CD4-positive, alpha-beta T cell treated with Interleukin-17A for 1 hour (primary cell): ENCODE data around the gene C2orf49.

Experiments
- DNase-seq: peaks from one replicate; pipeline ENCODE4 v3.0.0-alpha.2; 2020

Gene C2orf49

DNA sequence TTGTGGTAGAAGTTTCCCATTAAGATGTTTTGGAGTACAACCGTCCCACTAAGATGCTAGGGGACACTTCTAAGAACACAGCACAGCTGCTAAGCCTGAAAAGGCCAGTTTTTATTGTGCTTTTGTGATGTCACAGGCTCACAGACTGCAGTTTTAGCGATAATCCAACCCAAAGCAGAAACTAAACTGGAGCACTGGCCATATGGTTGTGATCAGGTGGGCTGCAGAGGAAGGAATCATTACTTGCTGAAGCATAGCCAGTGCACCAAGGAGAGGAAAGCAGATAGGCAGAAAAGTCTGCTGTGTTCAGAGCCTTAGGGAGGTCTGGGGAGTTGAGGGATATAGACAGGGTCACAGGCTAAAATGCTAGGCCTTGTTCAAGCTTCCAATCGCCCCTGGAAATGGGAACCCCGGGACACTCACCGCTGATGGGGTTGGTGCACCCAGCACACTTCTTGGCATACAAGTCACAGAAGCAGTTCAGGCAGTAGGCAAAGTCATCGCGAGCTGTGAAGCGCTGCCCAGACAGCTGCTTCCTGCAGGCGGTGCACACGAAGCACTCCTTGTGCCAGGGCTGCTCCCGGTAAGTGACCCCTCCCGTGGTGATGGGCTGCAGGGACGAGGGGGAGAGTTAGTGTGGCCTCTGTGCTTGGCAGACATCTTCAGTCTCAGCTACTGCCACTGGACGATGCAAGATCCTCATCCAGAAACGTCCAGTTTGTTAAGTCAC, 25.7 kb downstream of the C2orf49 start:
- DNase-seq, result no peak

DNA sequence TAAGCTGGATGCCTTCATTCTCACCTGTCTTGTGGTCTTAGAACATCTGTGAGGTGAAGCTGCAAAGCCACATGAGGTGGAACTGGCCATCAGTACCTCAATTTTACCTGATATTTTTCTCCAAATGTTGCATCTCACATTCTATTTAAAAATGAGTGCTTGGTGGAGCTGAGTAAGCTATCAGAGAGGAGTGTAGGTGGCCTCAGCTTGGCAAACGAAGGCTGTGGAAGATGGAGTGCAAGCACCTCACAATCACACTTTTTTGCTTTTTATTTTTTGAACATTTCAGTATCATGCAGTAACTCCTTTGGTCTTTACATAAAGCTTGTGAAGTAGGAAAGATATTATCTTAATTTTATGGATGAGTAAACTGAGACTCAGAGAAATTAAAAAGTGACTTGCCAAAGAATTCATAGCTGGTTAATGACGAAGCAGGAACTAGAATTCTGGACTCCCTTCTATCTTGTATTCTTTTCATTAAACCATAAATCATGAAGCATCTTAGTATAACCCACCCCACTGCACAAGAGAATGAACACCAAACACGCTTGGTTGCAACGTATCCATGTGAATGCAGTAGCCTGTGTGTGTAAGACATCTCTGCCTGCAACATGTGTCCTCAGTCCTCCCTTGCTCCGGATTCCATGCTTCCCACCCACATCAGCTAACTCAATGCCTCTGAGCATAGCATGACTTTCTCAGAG, 27.2 kb downstream of the C2orf49 start:
- no peak for DNase-seq

DNA sequence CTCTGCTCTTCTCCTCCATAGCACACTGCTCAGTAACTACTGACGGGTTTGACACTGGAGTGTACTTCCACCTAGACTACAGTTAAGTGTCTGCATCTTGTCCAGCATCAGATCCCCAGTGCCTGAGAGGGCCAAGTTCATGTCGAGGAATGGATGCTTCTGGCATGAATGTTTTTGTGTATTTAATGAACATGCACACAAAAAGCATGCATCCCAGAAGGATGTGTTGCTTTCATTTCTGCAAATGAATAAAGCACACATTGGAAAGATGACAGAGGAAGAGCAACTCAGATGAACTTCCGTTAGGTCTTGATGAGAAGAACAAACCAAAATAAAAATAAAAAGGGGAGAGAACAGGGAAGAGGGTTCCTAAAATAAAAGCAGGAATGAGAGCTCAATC, 27.9 kb downstream of the C2orf49 start:
- no peak for DNase-seq

DNA sequence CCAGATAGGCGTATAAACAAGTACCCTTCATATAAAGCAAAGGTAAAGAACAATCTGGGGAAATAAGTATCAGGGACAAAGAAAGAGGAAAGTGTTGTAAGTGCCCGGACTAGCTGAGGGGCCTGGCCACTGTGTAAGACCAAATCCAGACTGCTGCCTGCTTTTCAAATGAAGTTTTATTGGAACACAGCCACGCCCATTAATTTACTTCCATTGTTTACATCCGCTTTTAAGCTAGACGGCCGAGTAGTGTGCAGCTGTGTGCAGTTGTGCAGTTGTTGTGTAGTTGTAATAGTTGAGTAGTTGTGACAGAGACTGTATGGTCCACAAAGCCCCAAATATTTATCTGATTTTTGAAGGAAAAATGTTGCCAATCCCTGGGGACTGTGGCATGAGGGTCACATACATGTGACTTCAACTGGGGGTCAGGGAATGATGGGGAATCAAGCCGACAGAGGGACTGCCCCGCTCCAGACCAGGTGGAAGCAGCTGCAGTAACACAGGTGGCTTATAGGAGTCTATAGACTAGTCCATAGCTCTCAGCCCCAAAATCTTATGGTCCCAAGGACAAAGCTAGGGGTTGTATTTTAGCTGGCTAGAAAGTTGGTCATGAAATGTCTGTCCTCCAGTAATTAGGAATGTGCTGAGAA, 31.5 kb downstream of the C2orf49 start:
- DNase-seq, result no peak

DNA sequence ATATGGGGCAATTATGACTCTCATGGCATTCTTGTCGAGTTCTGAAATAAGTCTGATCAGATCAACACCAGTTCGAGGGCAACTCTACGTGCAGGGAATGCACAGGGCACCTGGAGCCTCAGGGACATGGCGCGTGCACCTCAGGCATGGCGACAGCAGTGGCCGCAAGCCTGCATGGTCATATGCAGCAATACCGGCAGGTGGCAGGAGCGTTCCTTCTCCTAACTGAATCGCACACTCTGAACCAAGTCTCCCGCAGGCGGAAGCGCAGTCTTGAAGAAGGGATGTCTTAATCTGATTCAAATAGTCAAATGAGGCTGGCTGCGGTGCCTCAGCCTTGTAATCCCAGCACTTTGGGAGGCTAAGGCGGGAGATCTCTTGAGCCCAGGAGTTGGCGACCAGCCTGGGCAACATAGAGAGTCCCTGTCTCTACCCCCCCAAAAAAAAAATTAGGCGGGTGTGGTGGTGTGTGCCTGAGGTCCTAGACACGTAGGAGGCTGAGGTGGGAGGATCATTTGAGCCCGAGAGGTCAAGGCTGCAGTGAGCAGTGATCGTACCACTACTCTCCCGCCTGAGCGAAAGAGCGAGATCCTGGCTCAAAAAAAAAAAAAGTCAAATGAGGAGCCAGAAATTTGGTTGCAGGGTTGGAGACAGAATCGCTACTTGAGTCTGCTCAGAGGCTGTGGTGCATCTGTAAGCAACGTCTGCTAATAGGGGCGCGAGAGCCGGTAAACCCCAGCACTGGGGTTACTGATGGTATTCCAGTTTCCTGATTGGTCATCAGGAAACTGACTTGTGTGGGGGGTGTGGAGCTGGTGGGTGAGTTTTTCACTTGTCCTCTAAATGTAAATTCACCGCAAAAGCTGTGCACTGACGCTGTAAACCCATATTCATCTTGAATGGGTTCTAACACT, 32.7 kb downstream of the C2orf49 start:
- DNase-seq, result peak; percentile 86

DNA sequence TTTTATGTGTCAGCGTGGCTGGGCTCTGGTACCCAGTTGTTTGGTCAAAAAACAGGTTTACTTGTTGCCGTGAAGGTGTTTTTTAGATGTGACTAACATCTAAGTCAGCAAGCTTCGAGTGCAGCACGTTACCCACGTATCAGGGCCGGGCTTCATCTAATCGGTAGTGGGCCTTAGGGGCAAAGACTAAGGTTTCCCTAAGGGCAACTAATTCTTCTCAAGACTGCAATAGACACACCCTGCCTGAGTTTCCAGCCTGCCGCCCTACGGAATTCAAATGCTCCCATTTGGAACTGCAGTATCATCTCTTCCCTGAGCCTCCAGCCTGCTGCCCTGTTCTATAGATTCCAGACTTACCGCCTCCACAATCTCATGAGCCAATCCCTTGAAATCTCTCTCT, 33.8 kb downstream of the C2orf49 start:
- no peak for DNase-seq

DNA sequence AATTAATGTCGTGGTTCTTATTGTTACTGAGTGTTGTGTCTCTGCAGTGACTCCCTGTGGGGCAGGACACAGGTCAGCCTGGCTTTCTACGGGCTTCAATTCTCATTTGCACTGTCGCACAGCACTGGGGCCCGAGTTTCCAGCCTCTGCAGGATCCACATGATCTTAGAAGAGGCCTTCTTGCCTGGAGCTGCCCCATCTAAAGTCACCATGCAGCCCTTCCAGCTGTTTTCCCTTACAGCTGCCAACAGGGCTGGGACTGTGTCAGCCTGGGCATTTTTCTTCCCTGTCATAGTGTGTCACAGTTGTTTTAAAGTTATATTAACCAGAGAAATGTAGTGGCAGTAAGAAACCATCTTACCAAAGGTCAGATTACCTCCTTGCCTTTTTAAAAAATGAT, 34.5 kb downstream of the C2orf49 start:
- no peak for DNase-seq

DNA sequence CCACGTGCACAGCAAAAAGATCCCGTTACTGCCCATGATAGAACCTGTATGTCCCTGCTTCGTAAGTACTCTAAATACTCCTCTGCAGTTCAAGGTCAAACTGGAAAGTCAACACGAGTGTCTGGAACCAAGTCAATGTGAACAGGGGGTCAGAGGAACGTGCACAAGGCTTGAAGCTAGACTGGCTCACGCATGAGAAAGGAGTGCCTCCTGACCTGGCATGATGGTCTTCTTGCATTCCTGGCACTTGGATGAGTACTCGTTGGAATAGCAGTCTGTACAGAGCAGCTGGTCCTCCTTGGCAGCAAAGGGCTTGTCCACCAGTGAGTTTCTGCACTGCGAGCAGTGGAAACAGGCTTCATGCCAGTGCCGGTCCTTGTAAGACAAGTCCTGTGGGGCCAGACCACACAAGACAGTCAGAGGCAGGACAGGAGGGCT, 36.0 kb downstream of the C2orf49 start:
- no peak for DNase-seq

DNA sequence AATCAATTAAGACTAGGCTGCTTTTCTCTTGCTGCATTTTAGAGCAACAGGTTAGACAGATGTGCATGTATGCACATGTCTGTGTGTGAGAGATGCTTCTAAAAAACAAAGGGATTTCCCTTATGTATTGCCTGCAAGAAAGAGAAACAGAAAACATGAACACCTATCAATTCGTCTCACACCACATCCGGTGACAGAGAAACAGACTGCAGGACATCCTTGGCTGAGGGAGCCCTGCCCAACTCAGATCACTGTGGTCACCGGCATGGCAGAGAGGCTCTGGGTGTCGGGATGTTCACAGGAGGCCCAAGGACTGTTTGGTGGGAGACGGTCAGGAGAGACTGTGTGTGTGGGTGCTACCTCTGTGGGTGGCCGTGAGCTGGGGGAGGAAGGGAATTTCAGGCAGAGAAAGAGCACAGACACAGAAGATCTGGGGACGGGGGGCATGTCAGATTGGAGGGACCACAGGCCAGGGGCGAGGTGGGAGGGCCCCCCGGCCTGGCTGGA, 36.6 kb downstream of the C2orf49 start:
- peak; percentile 60 for DNase-seq

DNA sequence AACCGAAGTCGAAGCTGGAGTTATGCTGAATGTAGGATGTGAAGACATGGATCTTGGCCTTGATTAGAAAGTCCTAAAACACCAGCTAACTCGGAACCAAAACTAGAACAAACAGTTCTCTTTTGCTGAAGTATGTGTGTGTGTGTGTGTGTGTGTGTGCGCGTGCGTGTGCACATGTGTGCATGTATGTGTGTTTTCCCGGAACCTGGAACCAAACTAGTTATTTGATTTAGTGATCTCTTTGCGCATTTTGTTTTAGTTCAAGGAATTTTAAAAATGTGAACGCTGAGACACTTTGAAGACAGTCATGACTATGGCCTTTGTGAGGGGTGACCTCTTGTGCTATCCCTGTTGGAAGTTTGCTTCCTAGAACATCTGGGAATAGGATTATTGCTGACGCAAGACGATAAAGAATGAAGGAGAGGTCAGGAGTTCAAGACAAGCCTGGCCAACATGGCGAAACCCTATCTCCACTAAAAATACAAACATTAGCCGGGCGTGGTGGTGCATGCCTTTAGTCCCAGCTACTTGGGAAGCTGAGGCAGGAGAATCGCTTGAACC, 37.7 kb downstream of the C2orf49 start:
- no peak for DNase-seq

DNA sequence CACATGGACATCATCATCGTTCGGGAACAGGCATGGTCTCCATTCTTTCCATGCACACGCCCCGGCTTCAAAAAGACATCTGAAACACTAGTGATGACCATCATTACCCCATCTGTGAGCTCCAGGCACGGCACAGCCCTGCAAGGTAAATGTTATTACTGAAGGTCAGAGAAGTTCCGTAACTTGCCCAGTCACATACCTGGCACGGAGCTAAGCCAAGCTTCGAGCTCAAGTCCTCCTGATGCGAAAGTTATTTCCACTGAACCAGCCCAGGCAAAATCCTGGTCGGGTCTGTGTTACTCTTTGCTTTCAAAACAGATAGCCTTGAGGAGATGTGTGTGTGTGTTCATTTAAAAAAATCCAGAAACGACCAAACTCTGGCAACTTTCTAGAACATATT, 38.7 kb downstream of the C2orf49 start:
- no peak for DNase-seq

DNA sequence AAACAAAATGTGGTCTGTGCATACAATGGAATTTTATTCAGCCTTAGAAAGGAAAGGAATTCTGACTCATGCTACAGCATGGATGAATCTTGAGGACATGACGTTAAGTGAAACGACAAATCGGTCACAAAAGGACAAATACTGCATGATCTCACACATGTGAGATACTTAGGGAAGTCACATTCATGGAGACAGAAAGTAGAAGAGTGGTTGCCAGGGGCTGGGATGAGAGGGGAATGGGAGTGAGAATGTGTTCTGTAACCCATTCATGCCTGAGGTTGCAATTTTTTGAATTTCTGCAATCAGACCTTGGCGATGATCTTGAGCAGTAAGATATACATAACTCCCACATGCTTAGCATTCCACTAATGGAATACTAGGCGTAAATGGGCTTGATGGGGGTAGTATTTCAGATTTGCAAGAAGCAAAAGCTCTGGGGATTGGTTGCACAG, 39.5 kb downstream of the C2orf49 start:
- no peak for DNase-seq

DNA sequence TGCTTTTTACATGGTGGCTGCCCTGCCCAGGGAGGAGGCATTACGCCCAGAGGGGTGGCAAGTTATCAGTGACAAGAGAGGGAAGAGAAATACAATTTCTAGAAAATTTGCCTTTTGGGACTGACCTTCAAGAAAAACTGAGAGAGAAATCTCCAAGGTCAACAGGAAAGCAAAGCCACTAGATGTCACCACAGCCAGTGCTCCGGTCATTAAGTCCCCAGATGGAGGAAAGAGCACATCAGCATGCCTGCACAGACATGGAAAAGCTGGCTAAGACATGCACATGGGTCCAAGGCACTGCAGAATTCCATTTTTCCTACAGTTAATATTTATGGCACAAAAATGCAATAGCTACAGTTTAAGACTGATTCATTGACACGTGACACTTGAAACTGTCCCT, 40.5 kb downstream of the C2orf49 start:
- no peak for DNase-seq

DNA sequence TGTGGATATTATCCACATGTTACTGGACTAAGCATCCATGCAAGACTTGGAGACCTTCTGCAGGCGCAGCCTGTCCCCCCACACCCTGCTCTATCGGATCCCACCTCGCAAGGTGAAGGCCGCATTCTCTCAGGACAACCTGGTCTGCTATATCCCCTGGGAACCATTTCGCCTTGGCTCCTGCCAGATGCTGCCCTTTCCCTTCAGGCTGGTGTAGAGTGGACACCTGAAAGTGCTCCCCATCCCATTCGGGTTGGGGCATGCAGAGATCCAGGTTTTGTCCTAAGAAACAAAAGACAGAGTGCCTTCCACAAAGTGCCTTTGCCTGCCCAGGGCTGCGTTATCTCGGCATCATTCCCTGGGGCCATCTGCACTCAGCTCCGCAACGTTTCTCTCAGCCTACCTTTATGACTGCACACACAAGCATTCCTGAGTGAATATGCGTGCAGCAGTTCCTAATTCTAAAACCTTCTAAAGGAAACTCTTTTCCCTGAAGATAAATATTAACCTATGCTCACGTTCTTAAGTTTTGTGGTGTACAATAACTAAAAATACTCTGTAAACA, 41.0 kb downstream of the C2orf49 start:
- no peak for DNase-seq

DNA sequence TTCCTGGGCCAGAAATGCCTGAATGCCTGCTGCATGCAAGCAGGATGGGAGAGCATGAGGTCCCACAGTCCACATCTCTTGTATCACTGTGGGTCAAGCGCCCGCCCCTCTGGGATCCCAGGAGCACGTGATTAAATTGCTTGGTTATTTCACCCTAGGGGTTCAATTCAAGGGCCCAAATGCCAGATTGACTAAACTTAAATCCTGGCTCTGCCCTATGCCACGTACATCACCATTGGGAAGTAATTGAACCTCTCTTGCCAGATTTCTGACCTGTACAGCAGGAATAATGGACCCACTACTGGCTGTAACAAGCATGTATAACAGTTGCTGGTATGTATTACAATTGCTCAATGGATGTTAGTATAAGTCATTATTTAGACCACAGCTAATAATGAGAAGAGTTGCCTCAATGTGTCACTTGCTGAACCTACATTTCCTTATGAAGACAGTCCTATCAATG, 41.6 kb downstream of the C2orf49 start:
- DNase-seq, result no peak

DNA sequence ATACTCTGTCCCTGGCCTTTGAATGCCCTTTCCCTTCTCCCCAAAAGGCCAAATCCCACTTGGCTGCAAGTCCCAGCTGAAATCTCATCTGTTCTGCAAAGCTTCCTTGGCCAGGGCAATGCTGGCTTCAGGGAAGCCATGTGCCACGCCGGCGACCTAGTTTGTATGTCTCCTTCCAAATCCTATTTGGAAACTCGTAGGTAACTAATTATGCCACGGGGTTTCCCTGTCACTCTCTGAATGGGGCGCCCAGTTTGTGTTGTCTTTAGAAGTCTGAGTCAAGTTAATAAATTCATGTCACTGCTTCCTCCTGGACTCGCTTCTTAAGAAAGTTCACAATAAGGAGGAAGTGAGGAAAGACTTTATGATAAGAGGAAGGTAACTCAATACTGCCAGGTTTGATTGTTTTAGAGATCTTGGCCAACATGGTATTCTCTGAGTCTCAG, 42.4 kb downstream of the C2orf49 start:
- DNase-seq, result no peak

DNA sequence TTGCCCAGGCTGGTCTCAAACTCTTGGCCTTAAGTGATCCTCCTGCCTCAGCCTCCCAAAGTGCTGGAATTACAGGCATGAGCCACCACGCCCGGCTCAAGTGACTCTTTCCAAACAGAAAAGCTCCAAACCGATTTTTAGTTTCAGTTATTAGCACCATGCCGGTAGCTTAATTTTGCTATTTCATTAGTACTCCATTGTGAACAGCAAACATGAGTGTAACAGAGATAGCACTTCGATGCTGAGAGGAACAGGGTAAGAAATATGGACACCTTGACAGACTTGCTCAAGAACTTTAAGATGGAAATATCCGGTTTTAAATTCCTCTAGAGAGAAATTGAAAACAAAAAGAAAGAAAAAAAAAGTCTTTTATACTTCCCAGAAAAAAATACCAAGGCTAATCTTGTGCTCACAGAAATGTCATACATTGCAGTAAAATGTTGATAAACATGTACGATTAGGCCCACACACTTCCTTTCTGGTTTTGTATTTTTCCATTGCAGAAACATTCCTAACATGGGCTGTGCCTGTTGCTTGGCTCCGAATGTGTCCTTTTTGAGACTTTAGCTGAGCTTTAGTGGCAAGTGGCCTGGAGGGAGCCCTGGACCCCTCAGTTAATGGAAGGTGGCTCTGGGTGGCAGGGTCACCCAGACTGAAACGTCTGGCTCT, 43.2 kb downstream of the C2orf49 start:
- DNase-seq, result no peak

DNA sequence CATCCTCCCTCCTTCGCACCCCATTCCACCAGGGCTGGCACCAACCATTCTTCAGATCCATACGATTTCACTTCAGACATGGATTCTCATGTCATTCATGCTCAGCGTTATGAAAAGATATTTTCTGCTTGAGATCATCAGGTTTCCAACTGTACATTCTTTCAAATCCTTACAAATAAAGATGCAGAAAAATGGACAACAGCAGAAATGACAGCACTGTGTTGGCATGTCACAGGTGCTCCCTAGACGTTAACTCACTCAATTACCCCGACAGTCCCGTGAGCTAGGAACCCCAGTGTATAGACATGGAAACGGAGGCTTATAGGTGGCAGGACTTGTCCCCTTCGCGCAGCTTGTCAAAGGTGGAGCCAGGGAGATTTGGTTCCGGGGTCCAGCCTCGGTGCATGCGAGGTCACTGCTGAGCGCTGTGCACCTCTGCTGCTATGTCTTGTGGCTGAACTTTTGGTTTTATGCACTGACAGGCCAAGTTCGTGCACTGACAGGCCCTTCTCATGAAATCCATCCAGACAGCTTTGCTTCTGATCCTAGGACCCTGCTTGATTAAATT, 43.8 kb downstream of the C2orf49 start:
- no peak for DNase-seq

DNA sequence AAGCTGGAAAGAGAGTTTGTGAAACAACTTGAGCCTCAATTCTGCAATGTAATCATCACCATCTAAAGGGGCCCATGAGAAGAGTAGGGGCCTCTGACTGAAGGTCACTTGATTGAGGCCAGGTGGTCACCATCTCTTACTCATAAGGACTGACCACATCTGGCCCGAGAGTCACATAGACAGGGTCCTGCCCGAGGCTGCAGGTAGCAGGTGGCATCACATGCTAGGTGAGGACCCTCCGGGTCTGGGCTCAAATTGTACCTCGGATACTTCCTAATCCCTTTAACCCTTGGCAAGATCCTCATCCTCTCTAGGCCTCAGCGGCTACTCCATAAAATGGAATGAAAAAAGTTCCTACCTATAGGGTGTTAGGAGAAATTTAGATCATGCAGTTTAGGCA, 44.8 kb downstream of the C2orf49 start:
- DNase-seq, result no peak

DNA sequence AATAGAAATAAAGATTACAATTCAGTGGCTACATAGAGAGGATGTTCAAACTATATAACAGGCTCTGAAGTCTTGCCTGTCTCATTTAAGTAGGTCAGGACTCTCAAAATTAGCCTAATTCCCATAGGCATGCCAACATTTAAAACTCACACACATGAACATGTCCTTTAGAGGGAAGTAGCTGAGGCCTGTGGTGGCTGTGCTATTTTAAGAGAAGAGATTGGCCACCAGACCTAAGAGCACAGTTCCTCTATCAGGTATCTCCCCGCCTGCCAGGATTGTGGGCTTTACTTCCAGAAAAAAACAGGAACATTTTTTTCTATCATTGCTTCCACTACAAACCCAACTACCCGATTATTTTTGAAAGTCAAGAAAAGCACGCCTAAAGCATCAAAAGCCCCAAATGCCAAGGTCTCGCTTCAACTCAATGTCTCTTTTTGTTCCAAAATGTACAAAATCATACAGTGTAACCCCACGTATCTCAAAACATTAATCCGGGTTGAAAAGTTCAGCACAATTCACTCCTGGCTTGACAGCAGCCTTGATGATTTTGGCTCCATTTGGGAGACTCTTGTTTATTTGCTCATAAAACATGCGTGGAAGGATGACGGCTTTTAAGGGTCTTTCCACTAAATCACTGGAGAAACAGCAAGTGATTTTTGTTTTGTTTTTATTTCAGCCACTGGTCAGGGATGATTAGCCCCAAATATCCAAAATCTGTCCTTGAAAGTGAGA, 46.3 kb downstream of the C2orf49 start:
- DNase-seq, result no peak
